IMR-90 (cell line): Measurements from ENCODE around the gene ANO9.

ENCODE experiments used
- FOS ChIP-seq: fragments of 150-350 bp; IDR thresholded peaks from 2 replicates; pipeline ENCODE4 v1.6.1; 2016; ENCODE audit warnings: low read depth, low read length
- MAZ ChIP-seq: IDR thresholded peaks from 2 replicates; pipeline ENCODE4 v1.6.1; 2012; ENCODE audit warnings: low read depth, mild to moderate bottlenecking, low read length, improper control_type of control experiment, moderate library complexity, borderline replicate concordance
- POLR2A ChIP-seq: IDR thresholded peaks from 2 replicates; pipeline ENCODE4 v1.6.1; 2012; ENCODE audit warnings: mild to moderate bottlenecking, low read depth, low read length
- RCOR1 ChIP-seq: IDR thresholded peaks from 2 replicates; pipeline ENCODE4 v1.6.1; 2012; ENCODE audit warnings: mild to moderate bottlenecking, low read length, improper control_type of control experiment; ENCODE audit not compliant: insufficient replicate concordance
- TF ChIP-seq, protein P1 (sequence below): conservative IDR thresholded peaks from 2 replicates; pipeline ENCODE4 v1.5.1; 2012; ENCODE audit warnings: mild to moderate bottlenecking, low read depth, low read length, improper control_type of control experiment
- TF ChIP-seq, protein P2 (sequence below): fragments of 150-350 bp; IDR thresholded peaks from 2 replicates; pipeline ENCODE4 v1.6.1; 2017; ENCODE audit warnings: mild to moderate bottlenecking, antibody characterized with exemption, low read length, low read depth

DNA sequence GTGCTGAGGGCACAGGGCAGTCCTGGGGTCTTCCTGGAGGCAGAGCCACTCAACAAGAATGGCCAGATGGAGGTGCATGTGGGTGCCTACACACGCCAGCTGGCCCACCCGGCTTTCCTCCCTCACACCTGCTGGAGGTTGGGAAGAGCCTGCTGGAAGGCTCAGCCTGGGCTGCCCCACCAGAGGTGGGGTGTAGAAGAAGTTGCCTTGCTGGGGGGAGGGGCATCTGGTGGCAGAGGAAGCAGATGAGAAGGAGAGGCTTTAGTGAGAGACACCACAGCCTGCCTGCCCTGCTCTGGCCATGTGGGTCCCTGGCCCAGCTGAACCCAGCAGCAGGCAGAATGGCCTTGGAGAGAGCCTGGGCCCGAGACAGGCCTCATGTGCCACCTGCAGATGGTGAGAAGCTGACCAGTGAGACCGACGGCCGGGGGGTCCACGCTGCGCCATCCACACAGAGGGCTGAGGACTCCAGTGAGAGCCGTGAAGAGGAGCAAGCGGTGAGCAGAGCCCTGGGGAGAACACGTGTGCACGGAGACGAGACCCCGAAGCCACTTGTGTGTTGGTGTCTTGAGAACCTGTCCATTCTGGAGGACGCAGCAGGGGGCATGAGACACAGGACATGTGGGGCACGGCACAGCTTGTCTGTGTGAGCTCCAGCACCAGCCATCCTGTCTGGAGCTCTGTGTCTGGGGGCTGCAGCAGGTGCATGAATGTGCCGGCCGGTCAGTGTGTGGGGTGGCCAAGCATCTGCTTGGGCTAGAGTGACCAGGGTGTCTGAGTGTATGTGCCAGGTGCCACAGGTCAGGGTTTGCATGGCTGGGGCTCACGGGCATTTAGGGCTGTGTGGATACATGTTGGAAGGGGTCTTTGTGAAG lies 69.9 kb downstream of the ANO9 start:
- TF ChIP-seq, protein P1, sequence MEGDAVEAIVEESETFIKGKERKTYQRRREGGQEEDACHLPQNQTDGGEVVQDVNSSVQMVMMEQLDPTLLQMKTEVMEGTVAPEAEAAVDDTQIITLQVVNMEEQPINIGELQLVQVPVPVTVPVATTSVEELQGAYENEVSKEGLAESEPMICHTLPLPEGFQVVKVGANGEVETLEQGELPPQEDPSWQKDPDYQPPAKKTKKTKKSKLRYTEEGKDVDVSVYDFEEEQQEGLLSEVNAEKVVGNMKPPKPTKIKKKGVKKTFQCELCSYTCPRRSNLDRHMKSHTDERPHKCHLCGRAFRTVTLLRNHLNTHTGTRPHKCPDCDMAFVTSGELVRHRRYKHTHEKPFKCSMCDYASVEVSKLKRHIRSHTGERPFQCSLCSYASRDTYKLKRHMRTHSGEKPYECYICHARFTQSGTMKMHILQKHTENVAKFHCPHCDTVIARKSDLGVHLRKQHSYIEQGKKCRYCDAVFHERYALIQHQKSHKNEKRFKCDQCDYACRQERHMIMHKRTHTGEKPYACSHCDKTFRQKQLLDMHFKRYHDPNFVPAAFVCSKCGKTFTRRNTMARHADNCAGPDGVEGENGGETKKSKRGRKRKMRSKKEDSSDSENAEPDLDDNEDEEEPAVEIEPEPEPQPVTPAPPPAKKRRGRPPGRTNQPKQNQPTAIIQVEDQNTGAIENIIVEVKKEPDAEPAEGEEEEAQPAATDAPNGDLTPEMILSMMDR, result no peak
- TF ChIP-seq MAZ (no peak), RCOR1 (no peak), POLR2A (no peak), FOS (no peak)
- TF ChIP-seq, protein P2, sequence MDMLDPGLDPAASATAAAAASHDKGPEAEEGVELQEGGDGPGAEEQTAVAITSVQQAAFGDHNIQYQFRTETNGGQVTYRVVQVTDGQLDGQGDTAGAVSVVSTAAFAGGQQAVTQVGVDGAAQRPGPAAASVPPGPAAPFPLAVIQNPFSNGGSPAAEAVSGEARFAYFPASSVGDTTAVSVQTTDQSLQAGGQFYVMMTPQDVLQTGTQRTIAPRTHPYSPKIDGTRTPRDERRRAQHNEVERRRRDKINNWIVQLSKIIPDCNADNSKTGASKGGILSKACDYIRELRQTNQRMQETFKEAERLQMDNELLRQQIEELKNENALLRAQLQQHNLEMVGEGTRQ, result no peak
